HEK293 (cell line): Measurements from ENCODE around the gene UBE2F.
A peak's percentile ranks its signal among the peaks of the same experiment; 100 is the strongest.

Source experiments
- KLF7 ChIP-seq: fragments of 450-650 bp; formaldehyde crosslinking; IDR thresholded peaks from 2 replicates; pipeline ENCODE4 v1.5.1; 2016; ENCODE audit warnings: missing biosample characterization, missing genetic modification characterization, borderline replicate concordance
- REST ChIP-seq: fragments of 450-650 bp; formaldehyde crosslinking; IDR thresholded peaks from 2 replicates; pipeline ENCODE4 v1.5.1; 2016; ENCODE audit warnings: missing biosample characterization, missing genetic modification characterization
- TCF7L2 ChIP-seq: IDR thresholded peaks from 2 replicates; pipeline ENCODE4 v1.6.1; 2011; ENCODE audit warnings: low read depth, mild to moderate bottlenecking, inconsistent platforms, low read length, moderate library complexity, borderline replicate concordance
- YY1 ChIP-seq: fragments of 450-650 bp; formaldehyde crosslinking; IDR thresholded peaks from 2 replicates; pipeline ENCODE4 v1.5.1; 2018; ENCODE audit warnings: missing biosample characterization, missing genetic modification characterization
- ZFP69B ChIP-seq: fragments of 450-650 bp; formaldehyde crosslinking; IDR thresholded peaks from 2 replicates; pipeline ENCODE4 v1.5.1; 2016; ENCODE audit warnings: missing biosample characterization, missing genetic modification characterization
- ZNF184 ChIP-seq: fragments of 450-650 bp; IDR thresholded peaks from 2 replicates; pipeline ENCODE4 v1.5.1; 2018; ENCODE audit warnings: missing biosample characterization, mild to moderate bottlenecking, missing genetic modification characterization
- ZNF239 ChIP-seq: fragments of 450-650 bp; formaldehyde crosslinking; IDR thresholded peaks from 2 replicates; pipeline ENCODE4 v1.5.1; 2016; ENCODE audit warnings: missing biosample characterization, missing genetic modification characterization
- ZNF24 ChIP-seq: fragments of 450-650 bp; formaldehyde crosslinking; IDR thresholded peaks from 2 replicates; pipeline ENCODE4 v1.5.1; 2016; ENCODE audit warnings: missing biosample characterization, missing genetic modification characterization
- ZNF292 ChIP-seq: fragments of 450-650 bp; formaldehyde crosslinking; IDR thresholded peaks from 2 replicates; pipeline ENCODE4 v1.5.1; 2016; ENCODE audit warnings: low read depth, missing biosample characterization, missing genetic modification characterization, borderline replicate concordance
- ZNF48 ChIP-seq: fragments of 450-650 bp; formaldehyde crosslinking; IDR thresholded peaks from 2 replicates; pipeline ENCODE4 v1.5.1; 2016; ENCODE audit warnings: missing biosample characterization, missing genetic modification characterization
- ZNF514 ChIP-seq: fragments of 450-650 bp; formaldehyde crosslinking; IDR thresholded peaks from 2 replicates; pipeline ENCODE4 v1.5.1; 2016; ENCODE audit warnings: missing biosample characterization, missing genetic modification characterization
- ZNF529 ChIP-seq: fragments of 450-650 bp; formaldehyde crosslinking; IDR thresholded peaks from 2 replicates; pipeline ENCODE4 v1.5.1; 2017; ENCODE audit warnings: missing genetic modification characterization, missing biosample characterization; ENCODE audit not compliant: insufficient replicate concordance
- ZNF530 ChIP-seq: fragments of 450-650 bp; formaldehyde crosslinking; IDR thresholded peaks from 2 replicates; pipeline ENCODE4 v1.5.1; 2016; ENCODE audit warnings: low read depth, missing biosample characterization, missing genetic modification characterization
- ZNF561 ChIP-seq: fragments of 450-650 bp; IDR thresholded peaks from 2 replicates; pipeline ENCODE4 v1.5.1; 2018; ENCODE audit warnings: missing biosample characterization, missing genetic modification characterization, borderline replicate concordance
- ZNF585B ChIP-seq: fragments of 450-650 bp; formaldehyde crosslinking; IDR thresholded peaks from 2 replicates; pipeline ENCODE4 v1.5.1; 2016; ENCODE audit warnings: missing biosample characterization, missing genetic modification characterization
- ZNF610 ChIP-seq: fragments of 450-650 bp; formaldehyde crosslinking; IDR thresholded peaks from 2 replicates; pipeline ENCODE4 v1.5.1; 2016; ENCODE audit warnings: missing biosample characterization, missing genetic modification characterization, borderline replicate concordance
- ZNF623 ChIP-seq: fragments of 450-650 bp; formaldehyde crosslinking; IDR thresholded peaks from 2 replicates; pipeline ENCODE4 v1.5.1; 2016; ENCODE audit warnings: missing biosample characterization, missing genetic modification characterization
- ZNF629 ChIP-seq: fragments of 450-650 bp; formaldehyde crosslinking; IDR thresholded peaks from 2 replicates; pipeline ENCODE4 v1.5.1; 2017; ENCODE audit warnings: missing biosample characterization, missing genetic modification characterization
- ZNF747 ChIP-seq: fragments of 450-650 bp; formaldehyde crosslinking; IDR thresholded peaks from 2 replicates; pipeline ENCODE4 v1.5.1; 2016; ENCODE audit warnings: missing biosample characterization, missing genetic modification characterization
- ZNF768 ChIP-seq: fragments of 450-650 bp; formaldehyde crosslinking; IDR thresholded peaks from 2 replicates; pipeline ENCODE4 v1.5.1; 2018; ENCODE audit warnings: missing biosample characterization, mild to moderate bottlenecking, missing genetic modification characterization
- ZNF791 ChIP-seq: fragments of 450-650 bp; formaldehyde crosslinking; IDR thresholded peaks from 2 replicates; pipeline ENCODE4 v1.5.1; 2016; ENCODE audit warnings: missing biosample characterization, missing genetic modification characterization
- ZNF843 ChIP-seq: fragments of 450-650 bp; formaldehyde crosslinking; IDR thresholded peaks from 2 replicates; pipeline ENCODE4 v1.5.1; 2016; ENCODE audit warnings: missing biosample characterization, missing genetic modification characterization
- ZSCAN23 ChIP-seq: fragments of 450-650 bp; formaldehyde crosslinking; IDR thresholded peaks from 2 replicates; pipeline ENCODE4 v1.5.1; 2016; ENCODE audit warnings: missing biosample characterization, missing genetic modification characterization
- TF ChIP-seq, protein P1 (sequence below): fragments of 450-650 bp; formaldehyde crosslinking; conservative IDR thresholded peaks from 2 replicates; pipeline ENCODE4 v1.5.1; 2016; ENCODE audit warnings: low read depth, missing biosample characterization, missing genetic modification characterization
- TF ChIP-seq, protein P2 (sequence below): fragments of 450-650 bp; formaldehyde crosslinking; IDR thresholded peaks from 2 replicates; pipeline ENCODE4 v1.5.1; 2016; ENCODE audit warnings: missing biosample characterization, missing genetic modification characterization
- TF ChIP-seq, protein P3 (sequence below): fragments of 450-650 bp; formaldehyde crosslinking; IDR thresholded peaks from 2 replicates; pipeline ENCODE4 v1.5.1; 2016; ENCODE audit warnings: missing biosample characterization, missing genetic modification characterization

Gene UBE2F

DNA sequence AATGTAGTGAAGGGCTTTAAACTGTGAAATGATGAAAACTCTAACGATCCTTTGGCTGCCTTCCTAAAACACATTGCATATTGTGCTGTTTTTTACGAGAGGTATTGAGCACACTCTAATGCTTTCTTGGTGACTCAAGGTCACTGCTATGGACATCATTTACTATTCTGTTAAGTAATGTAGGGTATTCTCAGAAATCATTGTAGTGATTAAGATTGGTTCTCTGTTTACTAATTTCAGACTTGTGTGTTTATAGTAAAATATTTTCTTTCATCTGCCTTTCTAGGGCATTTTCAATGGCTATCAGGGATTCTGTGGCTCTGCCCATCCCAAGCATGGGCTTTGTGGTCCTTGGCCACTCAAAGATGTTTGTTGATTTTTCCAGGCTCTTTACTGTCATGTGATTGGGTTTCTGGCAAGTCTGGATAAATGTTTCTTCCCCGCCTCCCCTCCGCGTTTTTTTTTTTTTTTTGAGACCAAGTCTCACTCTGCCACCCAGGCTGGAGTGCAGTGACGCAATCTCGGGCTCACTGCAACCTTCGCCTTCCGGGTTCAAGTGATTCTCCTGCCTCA is 29.3 kb downstream of the UBE2F start (continued):
- TF ChIP-seq ZNF529 (tag by site-specific recombination) = no peak
- no peak for TF ChIP-seq ZNF530 (tag by site-specific recombination)
- TF ChIP-seq ZNF629 (tag by site-specific recombination) = peak; percentile 43; the same call in 1 of the 2 replicates
- no peak for TF ChIP-seq ZNF561
- no peak for TF ChIP-seq ZNF610 (tag by site-specific recombination)
- no peak for TF ChIP-seq YY1 (tag by site-specific recombination)
- TF ChIP-seq ZNF791 = no peak
- TF ChIP-seq ZNF24 (tag by site-specific recombination) = no peak; the same call in 1 of the 2 replicates
- TF ChIP-seq ZNF514 (tag by site-specific recombination) = no peak
- TF ChIP-seq ZNF184 = no peak
- no peak for TF ChIP-seq ZNF292 (tag by site-specific recombination)
- TF ChIP-seq TCF7L2 = no peak
- TF ChIP-seq ZNF747 (tag by site-specific recombination) = no peak
- TF ChIP-seq, protein P1, sequence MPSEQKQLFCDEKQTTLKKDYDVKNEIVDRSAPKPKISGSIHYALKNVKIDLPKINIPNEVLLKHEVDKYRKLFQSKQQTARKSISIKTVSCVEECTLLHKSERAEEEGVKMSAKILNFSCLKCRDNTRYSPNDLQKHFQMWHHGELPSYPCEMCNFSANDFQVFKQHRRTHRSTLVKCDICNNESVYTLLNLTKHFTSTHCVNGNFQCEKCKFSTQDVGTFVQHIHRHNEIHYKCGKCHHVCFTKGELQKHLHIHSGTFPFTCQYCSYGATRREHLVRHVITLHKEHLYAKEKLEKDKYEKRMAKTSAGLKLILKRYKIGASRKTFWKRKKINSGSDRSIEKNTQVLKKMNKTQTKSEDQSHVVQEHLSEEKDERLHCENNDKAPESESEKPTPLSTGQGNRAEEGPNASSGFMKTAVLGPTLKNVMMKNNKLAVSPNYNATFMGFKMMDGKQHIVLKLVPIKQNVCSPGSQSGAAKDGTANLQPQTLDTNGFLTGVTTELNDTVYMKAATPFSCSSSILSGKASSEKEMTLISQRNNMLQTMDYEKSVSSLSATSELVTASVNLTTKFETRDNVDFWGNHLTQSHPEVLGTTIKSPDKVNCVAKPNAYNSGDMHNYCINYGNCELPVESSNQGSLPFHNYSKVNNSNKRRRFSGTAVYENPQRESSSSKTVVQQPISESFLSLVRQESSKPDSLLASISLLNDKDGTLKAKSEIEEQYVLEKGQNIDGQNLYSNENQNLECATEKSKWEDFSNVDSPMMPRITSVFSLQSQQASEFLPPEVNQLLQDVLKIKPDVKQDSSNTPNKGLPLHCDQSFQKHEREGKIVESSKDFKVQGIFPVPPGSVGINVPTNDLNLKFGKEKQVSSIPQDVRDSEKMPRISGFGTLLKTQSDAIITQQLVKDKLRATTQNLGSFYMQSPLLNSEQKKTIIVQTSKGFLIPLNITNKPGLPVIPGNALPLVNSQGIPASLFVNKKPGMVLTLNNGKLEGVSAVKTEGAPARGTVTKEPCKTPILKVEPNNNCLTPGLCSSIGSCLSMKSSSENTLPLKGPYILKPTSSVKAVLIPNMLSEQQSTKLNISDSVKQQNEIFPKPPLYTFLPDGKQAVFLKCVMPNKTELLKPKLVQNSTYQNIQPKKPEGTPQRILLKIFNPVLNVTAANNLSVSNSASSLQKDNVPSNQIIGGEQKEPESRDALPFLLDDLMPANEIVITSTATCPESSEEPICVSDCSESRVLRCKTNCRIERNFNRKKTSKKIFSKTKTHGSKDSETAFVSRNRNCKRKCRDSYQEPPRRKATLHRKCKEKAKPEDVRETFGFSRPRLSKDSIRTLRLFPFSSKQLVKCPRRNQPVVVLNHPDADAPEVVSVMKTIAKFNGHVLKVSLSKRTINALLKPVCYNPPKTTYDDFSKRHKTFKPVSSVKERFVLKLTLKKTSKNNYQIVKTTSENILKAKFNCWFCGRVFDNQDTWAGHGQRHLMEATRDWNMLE = no peak
- TF ChIP-seq ZNF768 (tag by site-specific recombination) = no peak
- no peak for TF ChIP-seq ZNF239 (tag by site-specific recombination)
- no peak for TF ChIP-seq ZNF623 (tag by site-specific recombination)
- no peak for TF ChIP-seq REST
- TF ChIP-seq, protein P2, sequence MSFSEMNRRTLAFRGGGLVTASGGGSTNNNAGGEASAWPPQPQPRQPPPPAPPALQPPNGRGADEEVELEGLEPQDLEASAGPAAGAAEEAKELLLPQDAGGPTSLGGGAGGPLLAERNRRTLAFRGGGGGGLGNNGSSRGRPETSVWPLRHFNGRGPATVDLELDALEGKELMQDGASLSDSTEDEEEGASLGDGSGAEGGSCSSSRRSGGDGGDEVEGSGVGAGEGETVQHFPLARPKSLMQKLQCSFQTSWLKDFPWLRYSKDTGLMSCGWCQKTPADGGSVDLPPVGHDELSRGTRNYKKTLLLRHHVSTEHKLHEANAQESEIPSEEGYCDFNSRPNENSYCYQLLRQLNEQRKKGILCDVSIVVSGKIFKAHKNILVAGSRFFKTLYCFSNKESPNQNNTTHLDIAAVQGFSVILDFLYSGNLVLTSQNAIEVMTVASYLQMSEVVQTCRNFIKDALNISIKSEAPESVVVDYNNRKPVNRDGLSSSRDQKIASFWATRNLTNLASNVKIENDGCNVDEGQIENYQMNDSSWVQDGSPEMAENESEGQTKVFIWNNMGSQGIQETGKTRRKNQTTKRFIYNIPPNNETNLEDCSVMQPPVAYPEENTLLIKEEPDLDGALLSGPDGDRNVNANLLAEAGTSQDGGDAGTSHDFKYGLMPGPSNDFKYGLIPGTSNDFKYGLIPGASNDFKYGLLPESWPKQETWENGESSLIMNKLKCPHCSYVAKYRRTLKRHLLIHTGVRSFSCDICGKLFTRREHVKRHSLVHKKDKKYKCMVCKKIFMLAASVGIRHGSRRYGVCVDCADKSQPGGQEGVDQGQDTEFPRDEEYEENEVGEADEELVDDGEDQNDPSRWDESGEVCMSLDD (tag by site-specific recombination) = no peak
- TF ChIP-seq ZNF843 = 0 out of 2 replicates have a peak, but pooled peaks have one; percentile 44
- TF ChIP-seq, protein P3, sequence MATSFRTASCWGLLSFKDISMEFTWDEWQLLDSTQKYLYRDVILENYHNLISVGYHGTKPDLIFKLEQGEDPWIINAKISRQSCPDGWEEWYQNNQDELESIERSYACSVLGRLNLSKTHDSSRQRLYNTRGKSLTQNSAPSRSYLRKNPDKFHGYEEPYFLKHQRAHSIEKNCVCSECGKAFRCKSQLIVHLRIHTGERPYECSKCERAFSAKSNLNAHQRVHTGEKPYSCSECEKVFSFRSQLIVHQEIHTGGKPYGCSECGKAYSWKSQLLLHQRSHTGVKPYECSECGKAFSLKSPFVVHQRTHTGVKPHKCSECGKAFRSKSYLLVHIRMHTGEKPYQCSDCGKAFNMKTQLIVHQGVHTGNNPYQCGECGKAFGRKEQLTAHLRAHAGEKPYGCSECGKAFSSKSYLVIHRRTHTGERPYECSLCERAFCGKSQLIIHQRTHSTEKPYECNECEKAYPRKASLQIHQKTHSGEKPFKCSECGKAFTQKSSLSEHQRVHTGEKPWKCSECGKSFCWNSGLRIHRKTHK (tag by site-specific recombination) = no peak
- no peak for TF ChIP-seq ZNF585B
- TF ChIP-seq ZNF48 (tag by site-specific recombination) = no peak
- no peak for TF ChIP-seq KLF7 (tag by site-specific recombination)
- no peak for TF ChIP-seq ZFP69B
- TF ChIP-seq ZSCAN23 (tag by site-specific recombination) = no peak
